Duodenal mucosa (tissue), 2 donors: ENCODE results near the gene INTS4.
"Not testable (repeated sequence)": the region's sequence is repeated elsewhere in the genome, so short reads cannot be mapped to it uniquely, and the experiment has no call there.

Source experiments
- H3K27ac ChIP-seq: one replicate; pipeline ENCODE4 v1.7.0; 2013; ENCODE audit warnings: low read depth, low read length
- H3K27me3 ChIP-seq, 2 donors: one replicate each; pipeline ENCODE4 v1.7.0; 2013; ENCODE audit warnings: low read length in 2 of 2, control low read depth in 1 of 2; ENCODE audit not compliant: insufficient read depth in 2 of 2, control insufficient read depth in 1 of 2
- H3K36me3 ChIP-seq, 2 donors: one replicate each; pipeline ENCODE4 v1.7.0; 2013; ENCODE audit warnings: low read length in 2 of 2, control low read depth in 1 of 2; ENCODE audit not compliant: insufficient read depth in 2 of 2, control insufficient read depth in 1 of 2
- H3K4me1 ChIP-seq, 2 donors: one replicate each; pipeline ENCODE4 v1.7.0; 2013; ENCODE audit warnings: low read length in 2 of 2, control low read depth in 1 of 2; ENCODE audit not compliant: insufficient read depth in 2 of 2, control insufficient read depth in 1 of 2
- H3K4me3 ChIP-seq, 2 donors: one replicate each; pipeline ENCODE4 v1.7.0; 2013; ENCODE audit warnings: low read length in 2 of 2, low read depth in 1 of 2
- H3K9ac ChIP-seq, 2 donors: one replicate each; pipeline ENCODE4 v1.7.0; 2013; ENCODE audit warnings: low read length in 2 of 2, low read depth in 1 of 2
- H3K9me3 ChIP-seq, 2 donors: one replicate each; pipeline ENCODE4 v1.7.0; 2013; ENCODE audit warnings: low read length in 2 of 2, control low read depth in 1 of 2; ENCODE audit not compliant: control insufficient read depth in 1 of 2

INTS4 gene

DNA sequence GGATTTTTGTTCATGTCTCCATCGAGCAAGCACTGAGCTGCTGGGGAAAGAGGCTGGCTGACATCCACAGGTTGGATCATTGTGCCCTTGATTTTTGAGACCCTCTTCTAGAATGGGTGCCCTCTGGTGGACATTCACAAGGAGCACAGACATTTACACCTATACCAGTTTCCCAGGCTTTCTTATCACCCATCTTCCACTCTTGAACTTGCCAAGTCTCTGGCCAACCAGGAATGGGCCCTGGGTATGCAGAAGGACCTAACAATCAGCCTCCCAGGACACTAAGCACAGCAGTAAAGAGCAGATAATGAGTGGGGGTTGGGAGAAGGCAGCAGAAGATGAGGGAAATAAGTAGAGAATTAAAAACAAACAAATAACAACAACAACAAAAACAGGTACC is 5.7 kb upstream of the INTS4 start:
- Histone ChIP-seq H3K36me3 (no peaks in the 10 kb centered on the region), H3K4me1 (peaks cover 3% of the 10 kb centered on the region in 2 donors), H3K9me3 (no peaks in the 10 kb centered on the region), H3K27me3 (no peaks in the 10 kb centered on the region), H3K9ac (no peak overlapping the region), H3K4me3 (no peak overlapping the region), H3K27ac (no peak overlapping the region)

DNA sequence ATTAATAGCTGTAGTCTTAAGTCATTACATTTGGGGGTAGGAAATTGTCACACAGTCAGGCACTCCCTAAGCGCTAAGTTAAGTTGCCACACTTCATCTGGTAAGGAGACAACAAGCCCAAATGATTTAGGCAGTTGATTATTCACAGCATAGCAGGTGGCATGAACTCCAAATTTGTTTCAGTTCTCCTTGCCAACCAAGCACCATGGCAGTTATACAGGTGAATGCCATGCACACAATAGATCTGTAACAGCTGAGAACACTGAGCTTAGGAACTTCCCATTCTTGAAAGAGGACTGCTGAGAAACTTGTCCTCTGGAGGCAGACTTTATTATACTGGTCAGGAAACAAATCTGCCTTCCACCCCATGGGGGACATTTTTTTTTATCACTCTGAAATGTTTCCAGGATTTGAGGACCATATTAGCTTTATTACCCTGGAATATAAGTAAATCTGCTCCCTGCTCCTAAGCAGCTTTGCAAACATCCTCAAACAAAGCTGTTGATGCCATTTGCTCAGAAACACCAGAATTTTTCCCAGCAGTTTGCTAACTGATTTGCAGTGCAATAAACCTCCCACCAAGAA is 5.1 kb upstream of the INTS4 start:
- no peaks in the 10 kb centered on the region for H3K36me3 ChIP-seq
- H3K9me3 ChIP-seq = no peaks in the 10 kb centered on the region
- peaks cover 5 to 7% of the 10 kb centered on the region in 2 donors for H3K4me1 ChIP-seq
- H3K9ac ChIP-seq = no peak overlapping the region
- no peak overlapping the region for H3K27ac ChIP-seq
- no peak overlapping the region for H3K4me3 ChIP-seq
- no peaks in the 10 kb centered on the region for H3K27me3 ChIP-seq

GRCh38 chr11:77993902-77994301 is 566 bp downstream of the INTS4 start:
- Histone ChIP-seq H3K27me3 (no peaks in the 10 kb centered on the region), H3K4me3 (peak overlapping the region; percentile 87 to 88), H3K9ac (peak overlapping the region; percentile 70 to 87), H3K27ac (no peak overlapping the region), H3K4me1 (peaks cover 15 to 16% of the 10 kb centered on the region in 2 donors), H3K9me3 (no peaks in the 10 kb centered on the region), H3K36me3 (peaks cover 4 to 17% of the 10 kb centered on the region in 2 donors)

GRCh38 chr11:77990981-77991380 is 3.5 kb downstream of the INTS4 start:
- H3K9ac ChIP-seq = no peak overlapping the region
- no peak overlapping the region for H3K4me3 ChIP-seq
- H3K4me1 ChIP-seq = peaks cover 15 to 16% of the 10 kb centered on the region in 2 donors
- peaks cover 8 to 24% of the 10 kb centered on the region in 2 donors for H3K36me3 ChIP-seq
- no peak overlapping the region for H3K27ac ChIP-seq
- no peaks in the 10 kb centered on the region for H3K27me3 ChIP-seq
- no peaks in the 10 kb centered on the region for H3K9me3 ChIP-seq

- H3K9ac ChIP-seq, H3K4me3 ChIP-seq, H3K4me1 ChIP-seq, H3K27me3 ChIP-seq, H3K9me3 ChIP-seq, H3K27ac ChIP-seq: not testable (repeated sequence)
- peaks cover 14 to 35% of the 10 kb centered on the region in 2 donors for H3K36me3 ChIP-seq
Observed at GRCh38 chr11:77986456-77986855, 8.0 kb downstream of the INTS4 start.

DNA sequence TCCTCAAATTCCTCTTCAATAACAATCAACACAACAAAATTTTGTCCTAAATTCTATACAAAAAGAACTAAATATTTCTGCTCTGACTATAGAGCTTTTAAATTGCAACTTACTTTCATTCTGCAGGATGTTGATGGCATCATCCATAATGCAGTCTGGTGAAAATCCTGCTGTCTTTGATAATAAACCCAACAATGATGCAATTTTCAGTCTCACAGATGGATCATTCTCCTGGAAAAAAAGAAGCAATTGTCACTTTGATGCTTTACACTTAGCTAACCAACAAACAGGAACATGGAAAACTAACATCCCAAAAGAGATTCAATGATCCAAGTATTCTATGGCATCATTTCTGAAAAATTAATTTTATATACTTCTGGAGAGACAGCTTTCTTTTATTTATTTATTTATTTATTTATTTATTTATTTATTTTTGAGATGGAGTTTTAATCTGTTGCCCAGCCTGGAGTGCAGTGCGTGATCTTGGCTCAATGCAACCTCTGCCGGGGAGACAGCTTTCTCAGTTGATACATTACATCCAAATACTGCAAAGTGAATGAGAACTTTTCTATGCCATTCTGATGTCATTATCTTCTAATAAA is 13.0 kb downstream of the INTS4 start:
- Histone ChIP-seq H3K9me3 (no peaks in the 10 kb centered on the region), H3K4me3 (no peak overlapping the region), H3K27ac (no peak overlapping the region), H3K9ac (no peak overlapping the region), H3K27me3 (no peaks in the 10 kb centered on the region), H3K36me3 (peaks cover 11 to 32% of the 10 kb centered on the region in 2 donors), H3K4me1 (no peaks in the 10 kb centered on the region)

GRCh38 chr11:77968337-77968736 is 26.1 kb downstream of the INTS4 start:
- H3K4me3 ChIP-seq = no peak overlapping the region
- H3K27ac ChIP-seq = no peak overlapping the region
- no peaks in the 10 kb centered on the region for H3K27me3 ChIP-seq
- H3K4me1 ChIP-seq = no peaks in the 10 kb centered on the region
- H3K9ac ChIP-seq = no peak overlapping the region
- H3K9me3 ChIP-seq = no peaks in the 10 kb centered on the region
- H3K36me3 ChIP-seq = peaks cover 0 to 22% of the 10 kb centered on the region in 2 donors

DNA sequence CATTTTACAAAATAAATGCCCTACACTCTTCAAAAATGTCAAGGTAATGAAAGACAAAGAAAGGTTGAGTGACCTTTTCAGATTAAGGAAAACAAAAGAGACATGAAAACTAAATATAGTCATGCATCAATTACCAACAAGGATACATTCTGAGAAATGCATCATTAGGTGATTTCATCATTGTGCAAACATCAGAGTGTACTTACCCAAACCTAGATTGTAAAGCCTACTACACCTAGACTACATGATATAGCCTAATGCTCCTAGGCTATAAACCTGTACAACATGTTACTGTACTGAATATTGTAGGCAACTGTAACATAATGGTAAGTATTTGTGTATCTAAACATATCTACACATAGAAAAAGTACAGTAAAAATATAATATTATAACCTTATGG is 26.7 kb downstream of the INTS4 start:
- Histone ChIP-seq H3K27me3 (no peaks in the 10 kb centered on the region), H3K4me3 (no peak overlapping the region), H3K9ac (no peak overlapping the region), H3K27ac (no peak overlapping the region), H3K9me3 (no peaks in the 10 kb centered on the region), H3K4me1 (no peaks in the 10 kb centered on the region), H3K36me3 (peaks cover 0 to 22% of the 10 kb centered on the region in 2 donors)

- Histone ChIP-seq H3K4me1 (no peaks in the 10 kb centered on the region), H3K4me3 (no peak overlapping the region), H3K9ac (no peak overlapping the region), H3K27ac (no peak overlapping the region), H3K27me3 (no peaks in the 10 kb centered on the region), H3K36me3 (peaks cover 0 to 22% of the 10 kb centered on the region in 2 donors), H3K9me3 (no peaks in the 10 kb centered on the region)
Observed at GRCh38 chr11:77967121-77967520, 27.3 kb downstream of the INTS4 start.

DNA sequence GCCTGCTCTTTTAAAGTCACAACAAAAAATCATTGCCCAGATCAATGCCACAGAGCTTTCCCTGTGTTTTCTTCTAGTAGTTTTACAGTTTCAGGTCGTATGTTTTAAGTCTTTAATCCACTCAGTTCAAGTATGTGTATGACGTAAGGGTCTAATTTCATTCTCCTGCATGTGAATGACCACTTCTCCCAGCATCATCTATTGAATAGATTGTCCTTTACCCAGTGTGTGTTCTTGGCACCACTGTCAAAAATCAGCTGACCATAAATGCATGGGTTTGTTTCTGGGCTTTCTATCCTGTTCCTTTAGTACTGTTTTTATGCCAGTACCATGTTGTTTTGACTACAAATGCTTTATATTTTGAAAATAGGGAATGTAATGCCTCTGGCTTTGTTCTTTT is 28.1 kb downstream of the INTS4 start:
- peaks cover 0 to 22% of the 10 kb centered on the region in 2 donors for H3K36me3 ChIP-seq
- no peaks in the 10 kb centered on the region for H3K27me3 ChIP-seq
- no peak overlapping the region for H3K9ac ChIP-seq
- H3K9me3 ChIP-seq = no peaks in the 10 kb centered on the region
- no peak overlapping the region for H3K27ac ChIP-seq
- no peaks in the 10 kb centered on the region for H3K4me1 ChIP-seq
- no peak overlapping the region for H3K4me3 ChIP-seq
